ENCODE measurements around the gene EPHA7.

DNA sequence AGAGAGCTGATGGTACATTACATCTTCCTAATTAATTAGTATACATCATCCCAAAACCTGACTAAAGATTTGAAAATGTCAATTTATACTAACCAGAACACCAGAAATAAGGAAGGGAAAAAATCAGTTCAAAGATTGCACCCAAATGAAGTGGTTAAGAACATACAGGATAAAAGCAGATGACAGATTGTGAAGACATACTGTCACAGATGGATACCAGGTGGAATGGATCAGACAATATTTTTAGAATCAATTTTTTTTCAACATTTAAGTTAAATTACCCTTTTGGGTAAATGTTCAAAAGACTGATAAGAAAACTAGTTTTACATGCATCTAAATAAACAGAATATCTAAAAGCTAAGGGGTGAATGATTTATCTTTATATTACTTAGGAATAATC lies 47.6 kb downstream of the EPHA7 start:
- TF ChIP-seq, protein P1, sequence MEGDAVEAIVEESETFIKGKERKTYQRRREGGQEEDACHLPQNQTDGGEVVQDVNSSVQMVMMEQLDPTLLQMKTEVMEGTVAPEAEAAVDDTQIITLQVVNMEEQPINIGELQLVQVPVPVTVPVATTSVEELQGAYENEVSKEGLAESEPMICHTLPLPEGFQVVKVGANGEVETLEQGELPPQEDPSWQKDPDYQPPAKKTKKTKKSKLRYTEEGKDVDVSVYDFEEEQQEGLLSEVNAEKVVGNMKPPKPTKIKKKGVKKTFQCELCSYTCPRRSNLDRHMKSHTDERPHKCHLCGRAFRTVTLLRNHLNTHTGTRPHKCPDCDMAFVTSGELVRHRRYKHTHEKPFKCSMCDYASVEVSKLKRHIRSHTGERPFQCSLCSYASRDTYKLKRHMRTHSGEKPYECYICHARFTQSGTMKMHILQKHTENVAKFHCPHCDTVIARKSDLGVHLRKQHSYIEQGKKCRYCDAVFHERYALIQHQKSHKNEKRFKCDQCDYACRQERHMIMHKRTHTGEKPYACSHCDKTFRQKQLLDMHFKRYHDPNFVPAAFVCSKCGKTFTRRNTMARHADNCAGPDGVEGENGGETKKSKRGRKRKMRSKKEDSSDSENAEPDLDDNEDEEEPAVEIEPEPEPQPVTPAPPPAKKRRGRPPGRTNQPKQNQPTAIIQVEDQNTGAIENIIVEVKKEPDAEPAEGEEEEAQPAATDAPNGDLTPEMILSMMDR (tag by site-specific recombination; IDR thresholded peaks at IDR 0.05): no peak
- TF ChIP-seq ZNF623 (tag by site-specific recombination; IDR thresholded peaks at IDR 0.05) (no peak), ZNF677 (tag by site-specific recombination; IDR thresholded peaks at IDR 0.05) (no peak), REPIN1 (tag by site-specific recombination; IDR thresholded peaks at IDR 0.05; ENCODE audit: low read depth) (no peak), ZSCAN30 (tag by site-specific recombination; IDR thresholded peaks at IDR 0.05) (no peak), GFI1B (tag by site-specific recombination; IDR thresholded peaks at IDR 0.05) (no peak), ZNF433 (tag by site-specific recombination; IDR thresholded peaks at IDR 0.05; ENCODE audit: low read depth) (no peak), ZNF24 (tag by site-specific recombination; IDR thresholded peaks at IDR 0.05) (no peak), ZNF274 (IDR thresholded peaks at IDR 0.05; ENCODE audit: low read length) (no peak), ZNF274 (tag by site-specific recombination; IDR thresholded peaks at IDR 0.05; ENCODE audit: borderline replicate concordance) (no peak), ZNF354C (tag by site-specific recombination; IDR thresholded peaks at IDR 0.05; ENCODE audit: borderline replicate concordance, low read depth) (no peak), ZBTB8A (tag by site-specific recombination; IDR thresholded peaks at IDR 0.05) (no peak)
- TF ChIP-seq, protein P2, sequence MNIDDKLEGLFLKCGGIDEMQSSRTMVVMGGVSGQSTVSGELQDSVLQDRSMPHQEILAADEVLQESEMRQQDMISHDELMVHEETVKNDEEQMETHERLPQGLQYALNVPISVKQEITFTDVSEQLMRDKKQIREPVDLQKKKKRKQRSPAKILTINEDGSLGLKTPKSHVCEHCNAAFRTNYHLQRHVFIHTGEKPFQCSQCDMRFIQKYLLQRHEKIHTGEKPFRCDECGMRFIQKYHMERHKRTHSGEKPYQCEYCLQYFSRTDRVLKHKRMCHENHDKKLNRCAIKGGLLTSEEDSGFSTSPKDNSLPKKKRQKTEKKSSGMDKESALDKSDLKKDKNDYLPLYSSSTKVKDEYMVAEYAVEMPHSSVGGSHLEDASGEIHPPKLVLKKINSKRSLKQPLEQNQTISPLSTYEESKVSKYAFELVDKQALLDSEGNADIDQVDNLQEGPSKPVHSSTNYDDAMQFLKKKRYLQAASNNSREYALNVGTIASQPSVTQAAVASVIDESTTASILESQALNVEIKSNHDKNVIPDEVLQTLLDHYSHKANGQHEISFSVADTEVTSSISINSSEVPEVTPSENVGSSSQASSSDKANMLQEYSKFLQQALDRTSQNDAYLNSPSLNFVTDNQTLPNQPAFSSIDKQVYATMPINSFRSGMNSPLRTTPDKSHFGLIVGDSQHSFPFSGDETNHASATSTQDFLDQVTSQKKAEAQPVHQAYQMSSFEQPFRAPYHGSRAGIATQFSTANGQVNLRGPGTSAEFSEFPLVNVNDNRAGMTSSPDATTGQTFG (tag by site-specific recombination; IDR thresholded peaks at IDR 0.05; ENCODE audit: borderline replicate concordance): no peak
